ENCODE data around the gene AKAP8L. TPM values are rescaled to one million over a fixed set of nuclear protein-coding genes. Genes with fewer than 3 reads are reported as not detected.
A peak's percentile ranks its signal among the peaks of the same experiment; 100 is the strongest.

AKAP8L gene
- total and polyA plus RNA-seq, 12 donors: 48.3 to 652 (median 131) TPM

DNA sequence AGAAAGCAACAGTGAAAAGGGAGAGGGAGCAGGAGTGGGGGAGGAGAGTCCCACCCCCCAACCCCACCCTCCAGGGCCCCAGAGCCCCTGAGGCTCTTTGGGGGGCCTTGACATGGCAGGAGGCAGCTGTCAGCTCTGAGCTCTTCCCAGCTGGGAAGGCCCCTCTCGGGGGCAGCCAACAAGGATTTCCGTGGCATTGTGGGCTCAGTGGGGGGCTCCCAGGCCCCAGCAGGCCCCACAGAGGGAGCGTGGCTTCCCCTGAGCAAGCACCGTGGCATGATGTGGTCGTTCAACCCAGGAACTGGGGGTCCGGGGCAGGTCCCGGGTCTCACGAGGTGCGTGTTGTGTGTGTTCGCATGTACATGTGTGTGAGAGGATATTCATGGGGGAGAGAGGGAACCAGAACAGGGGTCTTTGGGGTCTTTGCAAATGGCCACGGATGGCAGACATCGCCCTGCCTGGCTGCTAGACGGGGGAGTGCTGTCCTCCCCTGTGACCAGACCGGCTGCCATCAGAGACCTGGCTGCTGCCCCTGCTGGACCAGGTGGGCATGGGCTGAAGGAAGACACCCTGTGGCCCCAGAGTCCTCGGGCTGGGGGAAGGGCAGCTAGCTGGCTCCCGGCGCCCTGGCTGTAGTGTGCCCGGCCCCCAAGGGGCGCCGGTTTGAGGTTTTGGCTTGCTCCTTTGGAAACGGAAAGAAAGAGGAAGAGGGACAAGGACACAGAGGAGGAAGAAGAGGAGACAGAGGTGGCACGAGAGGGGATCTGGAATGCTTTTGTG is 3.7 kb upstream of the AKAP8L start:
- intact Hi-C loops (cut with DNase I): no loop called here
- 88 to 92% (median 89%) methylated on average over 10 to 22 of the region's 22 CpGs for WGBS, 4 donors
- Histone ChIP-seq H3K9me3 (replicated peaks in 1 of 3) (no peaks in the 10 kb centered on the region), H3K4me1 (replicated peaks in 1 of 2) (peaks cover 11% of the 10 kb centered on the region in 2 donors), H3K27me3 (no peaks in the 10 kb centered on the region), H3K4me3 (no peak overlapping the region), H3K36me3 (replicated peaks in 1 of 2) (peaks cover 0 to 49% of the 10 kb centered on the region in 2 donors), H3K27ac (no peak overlapping the region)
- TF ChIP-seq, protein P1, sequence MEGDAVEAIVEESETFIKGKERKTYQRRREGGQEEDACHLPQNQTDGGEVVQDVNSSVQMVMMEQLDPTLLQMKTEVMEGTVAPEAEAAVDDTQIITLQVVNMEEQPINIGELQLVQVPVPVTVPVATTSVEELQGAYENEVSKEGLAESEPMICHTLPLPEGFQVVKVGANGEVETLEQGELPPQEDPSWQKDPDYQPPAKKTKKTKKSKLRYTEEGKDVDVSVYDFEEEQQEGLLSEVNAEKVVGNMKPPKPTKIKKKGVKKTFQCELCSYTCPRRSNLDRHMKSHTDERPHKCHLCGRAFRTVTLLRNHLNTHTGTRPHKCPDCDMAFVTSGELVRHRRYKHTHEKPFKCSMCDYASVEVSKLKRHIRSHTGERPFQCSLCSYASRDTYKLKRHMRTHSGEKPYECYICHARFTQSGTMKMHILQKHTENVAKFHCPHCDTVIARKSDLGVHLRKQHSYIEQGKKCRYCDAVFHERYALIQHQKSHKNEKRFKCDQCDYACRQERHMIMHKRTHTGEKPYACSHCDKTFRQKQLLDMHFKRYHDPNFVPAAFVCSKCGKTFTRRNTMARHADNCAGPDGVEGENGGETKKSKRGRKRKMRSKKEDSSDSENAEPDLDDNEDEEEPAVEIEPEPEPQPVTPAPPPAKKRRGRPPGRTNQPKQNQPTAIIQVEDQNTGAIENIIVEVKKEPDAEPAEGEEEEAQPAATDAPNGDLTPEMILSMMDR (IDR thresholded peaks at IDR 0.05): no peak
- TF ChIP-seq POLR2A (IDR thresholded peaks at IDR 0.05): no peak
- DNase-seq: no peak

DNA sequence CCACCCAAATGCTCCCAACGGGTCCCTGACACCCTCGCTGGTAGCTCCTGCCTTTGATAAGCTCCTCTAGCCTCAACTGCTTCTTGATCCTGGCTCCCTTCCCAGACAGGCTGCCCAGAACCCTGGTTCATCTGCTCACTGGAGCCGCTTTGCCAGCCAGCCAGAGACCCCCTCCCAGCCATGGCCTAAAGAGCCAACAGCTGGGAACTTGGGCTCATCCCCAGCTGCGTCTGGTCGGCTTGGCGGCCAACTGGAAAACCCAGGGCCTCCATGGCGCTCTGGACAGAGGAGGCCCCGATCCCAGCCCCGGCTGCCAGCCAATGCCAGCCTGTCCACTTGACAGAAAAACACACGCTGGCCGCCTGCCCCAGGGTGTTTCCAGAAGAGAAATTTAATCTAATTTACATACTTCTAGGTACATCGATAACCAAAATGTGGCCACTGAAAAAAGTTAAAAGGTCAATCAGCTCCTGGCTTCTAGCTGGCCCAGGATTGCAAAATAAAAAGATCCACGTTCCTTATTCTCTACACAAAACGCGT is 3.0 kb upstream of the AKAP8L start:
- WGBS, 4 donors: 77 to 83% (median 80%) methylated on average over 12 to 15 of the region's 15 CpGs
- Histone ChIP-seq H3K4me1 (replicated peaks in 1 of 2) (peaks cover 18% of the 10 kb centered on the region in 2 donors), H3K4me3 (no peak overlapping the region), H3K9me3 (replicated peaks in 1 of 3) (no peaks in the 10 kb centered on the region), H3K27ac (no peak overlapping the region), H3K36me3 (replicated peaks in 1 of 2) (peaks cover 0 to 42% of the 10 kb centered on the region in 2 donors), H3K27me3 (no peaks in the 10 kb centered on the region)
- TF ChIP-seq, protein P1 (IDR thresholded peaks at IDR 0.05): no peak
- no peak for TF ChIP-seq POLR2A (IDR thresholded peaks at IDR 0.05)
- intact Hi-C loops (cut with DNase I): no loop called here
- DNase-seq: no peak

DNA sequence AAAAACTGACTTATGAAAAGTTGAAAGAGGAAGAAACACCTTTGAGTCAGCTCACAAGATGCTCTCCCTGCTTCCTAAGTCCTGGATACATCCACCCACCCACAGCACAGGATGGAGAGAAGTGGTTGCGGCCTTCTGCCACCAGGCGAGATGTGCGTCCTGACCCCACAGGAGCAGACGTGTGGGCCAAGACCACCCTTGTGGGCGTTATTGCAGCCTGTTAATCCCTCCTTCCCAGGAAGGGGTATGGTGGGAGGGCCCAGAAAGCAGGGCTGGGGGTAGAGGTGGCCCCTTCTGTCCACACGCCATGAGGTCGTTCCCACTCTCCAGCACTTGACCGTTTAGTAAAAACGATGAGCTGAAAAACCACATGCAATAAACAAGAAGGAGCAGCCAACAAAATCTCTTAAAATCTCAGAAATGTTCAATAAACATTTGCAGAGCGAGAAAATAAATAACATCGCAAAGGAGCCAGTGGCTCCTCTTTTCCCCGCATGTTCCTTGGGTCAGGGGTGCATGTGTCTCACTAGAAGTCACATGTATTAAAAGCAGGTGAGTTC is 2.4 kb upstream of the AKAP8L start:
- no peak for DNase-seq
- intact Hi-C loops (cut with DNase I): no loop called here
- no peak overlapping the region for H3K27ac ChIP-seq
- peaks cover 0 to 36% of the 10 kb centered on the region in 2 donors for H3K36me3 ChIP-seq (replicated peaks in 1 of 2)
- peaks cover 22 to 23% of the 10 kb centered on the region in 2 donors for H3K4me1 ChIP-seq (replicated peaks in 1 of 2)
- no peaks in the 10 kb centered on the region for H3K9me3 ChIP-seq (replicated peaks in 1 of 3)
- TF ChIP-seq, protein P1 (IDR thresholded peaks at IDR 0.05): no peak
- no peak for TF ChIP-seq POLR2A (IDR thresholded peaks at IDR 0.05)
- no peaks in the 10 kb centered on the region for H3K27me3 ChIP-seq
- 84 to 87% (median 86%) methylated on average over 12 of the region's 12 CpGs for WGBS, 4 donors
- H3K4me3 ChIP-seq: no peak overlapping the region

DNA sequence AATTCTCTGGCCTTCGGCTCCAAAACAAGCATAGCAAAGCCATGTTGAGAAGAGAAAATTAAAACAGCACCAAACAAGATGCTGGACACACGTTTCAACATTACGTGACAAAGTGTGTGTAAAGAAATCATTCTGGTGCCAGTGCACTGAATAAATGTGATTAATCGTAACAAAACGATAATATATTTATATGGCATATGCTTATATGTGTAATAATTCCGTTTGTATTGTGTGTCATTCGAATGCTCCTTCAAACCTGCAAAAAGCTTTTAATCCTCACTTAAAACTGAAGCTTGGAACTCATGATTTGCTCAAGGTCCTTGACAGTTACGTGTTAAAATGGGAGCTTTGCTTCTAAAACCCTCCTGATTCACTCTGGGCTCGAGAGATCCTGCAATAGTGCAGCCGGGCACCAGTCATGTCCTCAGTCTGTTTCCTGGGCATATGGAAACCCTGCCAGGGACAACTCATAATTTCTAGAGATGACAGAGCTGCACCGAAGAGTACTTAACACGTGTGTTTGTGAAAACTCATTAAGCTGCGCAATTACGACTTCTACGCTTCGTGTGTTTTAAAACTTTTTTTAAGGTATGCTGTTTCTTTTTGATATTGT is 731 bp upstream of the AKAP8L start:
- Histone ChIP-seq H3K27ac (peak overlapping the region; percentile 23 to 98 (median 58)), H3K4me1 (replicated peaks in 1 of 2) (peaks cover 26 to 33% of the 10 kb centered on the region in 2 donors), H3K4me3 (peak overlapping the region in 1 of 4 donors; percentile 86)

More for the DNA sequence above, 731 bp upstream of the AKAP8L start:
- H3K36me3 ChIP-seq (replicated peaks in 1 of 2): peaks cover 0 to 23% of the 10 kb centered on the region in 2 donors
- DNase-seq: peak in 6 of 7 donors; percentile 55 to 74 (median 72)
- H3K9me3 ChIP-seq (replicated peaks in 1 of 3): no peaks in the 10 kb centered on the region
- H3K27me3 ChIP-seq: no peaks in the 10 kb centered on the region
- intact Hi-C loops (cut with DNase I): no loop called here
- no peak for TF ChIP-seq POLR2A (IDR thresholded peaks at IDR 0.05)
- TF ChIP-seq, protein P1 (IDR thresholded peaks at IDR 0.05): peak in 1 of 6 experiments; percentile 13
- WGBS, 4 donors: 15 to 20% (median 16%) methylated on average over 14 to 16 of the region's 16 CpGs
